SK-N-SH (cell line): ENCODE measurements around the gene DDX4. TPM values are rescaled to one million over a fixed set of nuclear protein-coding genes. Genes with fewer than 3 reads are reported as not detected.

Experiments used
- CTCF ChIA-PET: fragments of 300-600, 350-600 bp; formaldehyde crosslinking; extraction: SDS; loops from one replicate; lab custom pipeline; 2021; lab: Yijun Ruan, JAX
- POLR2A ChIA-PET: fragments of 350-600 bp; sonication (Branson Sonifier 250); formaldehyde crosslinking; extraction: SDS; loops from one replicate; lab custom pipeline; 2020; ENCODE audit warnings: antibody characterized with exemption, inconsistent platforms; lab: Yijun Ruan, JAX
- DNase-seq: peaks from one replicate; pipeline ENCODE4 v3.0.0; 2012
- H2AFZ ChIP-seq: fragments of 200-600 bp; sonication (generic); 2 replicates; pipeline ENCODE4 v1.8.1; 2016; ENCODE audit warnings: antibody characterized with exemption, mild to moderate bottlenecking, low read depth
- H3F3A ChIP-seq: fragments of 200-600 bp; sonication (generic); replicated peaks from 2 replicates; pipeline ENCODE3; 2016; ENCODE audit warnings: antibody characterized with exemption, mild to moderate bottlenecking; ENCODE audit not compliant: insufficient read depth
- H3K27ac ChIP-seq, 2 experiments: fragments of 200-500 bp in 1 of 2; fragments of 200-600 bp in 1 of 2; sonication (Bioruptor generic) in 1 of 2; sonication (generic), shearing (Covaris generic) in 1 of 2; 2 replicates each; pipeline versions ENCODE4 v1.5.1 to v1.6.1; 2014 to 2016; ENCODE audit warnings: low read depth in 2 of 2, inconsistent platforms in 1 of 2, low read length in 1 of 2, mild to moderate bottlenecking in 1 of 2, mixed read lengths in 1 of 2
- H3K27me3 ChIP-seq: fragments of 200-600 bp; sonication (generic), shearing (Covaris generic); 2 replicates; pipeline ENCODE4 v1.6.1; 2016; ENCODE audit warnings: mixed run types; ENCODE audit not compliant: insufficient read depth
- H3K36me3 ChIP-seq, 2 experiments: fragments of 200-500 bp in 1 of 2; fragments of 200-600 bp in 1 of 2; sonication (Bioruptor generic) in 1 of 2; sonication (generic) in 1 of 2; replicated peaks in 1 of 2; 2 replicates each; pipeline versions ENCODE3 to v1.5.1; 2014 to 2016; ENCODE audit warnings: low read length in 1 of 2, mild to moderate bottlenecking in 1 of 2; ENCODE audit not compliant: insufficient read depth in 2 of 2, control insufficient read depth in 1 of 2
- H3K4me1 ChIP-seq, 2 experiments: fragments of 200-500 bp in 1 of 2; fragments of 200-600 bp in 1 of 2; sonication (Bioruptor generic) in 1 of 2; sonication (generic), shearing (Covaris generic) in 1 of 2; 2 replicates each; pipeline versions ENCODE4 v1.5.1 to v1.6.1; 2014 to 2016; ENCODE audit warnings: low read depth in 1 of 2, low read length in 1 of 2, mixed run types in 1 of 2; ENCODE audit not compliant: insufficient read depth in 2 of 2, control insufficient read depth in 1 of 2
- H3K4me2 ChIP-seq: fragments of 200-600 bp; sonication (generic), shearing (Covaris generic); 2 replicates; pipeline ENCODE4 v1.6.1; 2017; ENCODE audit warnings: mixed run types
- H3K4me3 ChIP-seq, 2 experiments: fragments of 200-500 bp in 1 of 2; fragments of 200-600 bp in 1 of 2; sonication (Bioruptor generic) in 1 of 2; sonication (generic), shearing (Covaris generic) in 1 of 2; 2 replicates each; pipeline versions ENCODE4 v1.5.1 to v1.8.1; 2014 to 2016; ENCODE audit warnings: low read depth in 2 of 2, inconsistent platforms in 1 of 2, low read length in 1 of 2, mild to moderate bottlenecking in 1 of 2, mixed read lengths in 1 of 2, moderate library complexity in 1 of 2
- H3K79me2 ChIP-seq: fragments of 200-600 bp; sonication (generic); 2 replicates; pipeline ENCODE4 v1.8.1; 2017; ENCODE audit warnings: mild to moderate bottlenecking; ENCODE audit not compliant: insufficient read depth
- H3K9ac ChIP-seq: fragments of 200-600 bp; sonication (generic); 2 replicates; pipeline ENCODE4 v1.6.1; 2017; ENCODE audit warnings: mixed run types
- H3K9me2 ChIP-seq: fragments of 200-600 bp; sonication (generic); 2 replicates; pipeline ENCODE4 v1.6.1; 2017; ENCODE audit warnings: mixed run types
- H3K9me3 ChIP-seq: fragments of 200-600 bp; sonication (generic); 2 replicates; pipeline ENCODE4 v1.6.1; 2017; ENCODE audit warnings: mixed run types, mild to moderate bottlenecking, moderate library complexity
- H4K20me1 ChIP-seq: fragments of 200-600 bp; sonication (generic); 2 replicates; pipeline ENCODE4 v1.6.1; 2017; ENCODE audit warnings: mild to moderate bottlenecking, mixed run types; ENCODE audit not compliant: insufficient read depth
- CHD2 ChIP-seq: fragments of 150-350 bp; IDR thresholded peaks from 2 replicates; pipeline ENCODE4 v1.6.1; 2018; ENCODE audit warnings: low read length; ENCODE audit not compliant: partially characterized antibody
- ELF1 ChIP-seq: IDR thresholded peaks from 2 replicates; pipeline ENCODE4 v1.4.0; 2012
- IRF3 ChIP-seq: fragments of 150-350 bp; IDR thresholded peaks from 2 replicates; pipeline ENCODE4 v1.6.1; 2016; ENCODE audit warnings: mild to moderate bottlenecking, low read depth, low read length
- MAX ChIP-seq: IDR thresholded peaks from 2 replicates; pipeline ENCODE4 v1.4.0; 2012; ENCODE audit warnings: low read depth
- MEF2A ChIP-seq: IDR thresholded peaks from 2 replicates; pipeline ENCODE4 v1.4.0; 2012; ENCODE audit warnings: low read depth, borderline replicate concordance
- MXI1 ChIP-seq: IDR thresholded peaks from 2 replicates; pipeline ENCODE4 v1.6.1; 2012; ENCODE audit warnings: mild to moderate bottlenecking, low read depth, low read length, improper control_type of control experiment
- NFIC ChIP-seq: IDR thresholded peaks from 2 replicates; pipeline ENCODE4 v1.4.0; 2012; ENCODE audit warnings: borderline replicate concordance
- NRF1 ChIP-seq: IDR thresholded peaks from 2 replicates; pipeline ENCODE4 v1.6.1; 2012; ENCODE audit warnings: low read depth, mild to moderate bottlenecking, low read length
- PBX3 ChIP-seq: IDR thresholded peaks from 2 replicates; pipeline ENCODE4; 2012
- POLR2AphosphoS5 ChIP-seq: IDR thresholded peaks from 2 replicates; pipeline ENCODE4 v1.6.1; 2012; ENCODE audit warnings: low read depth, low read length
- RCOR1 ChIP-seq: fragments of 150-350 bp; IDR thresholded peaks from 2 replicates; pipeline ENCODE4 v1.6.1; 2017; ENCODE audit warnings: antibody characterized with exemption, low read length
- TCF12 ChIP-seq: IDR thresholded peaks from 2 replicates; pipeline ENCODE4 v1.4.0; 2012
- TEAD4 ChIP-seq: IDR thresholded peaks from 2 replicates; pipeline ENCODE4 v1.4.0; 2012; ENCODE audit warnings: mild to moderate bottlenecking, borderline replicate concordance; ENCODE audit not compliant: insufficient read depth
- USF1 ChIP-seq: IDR thresholded peaks from 2 replicates; pipeline ENCODE4 v1.4.0; 2012; ENCODE audit warnings: low read depth, borderline replicate concordance
- ZBTB33 ChIP-seq: IDR thresholded peaks from 2 replicates; pipeline ENCODE4 v1.4.0; 2012; ENCODE audit warnings: low read depth, borderline replicate concordance
- WGBS: methylation state at CpG from one replicate; pipeline ENCODE4 v1.1.6; 2017; ENCODE audit warnings: low lambda C conversion rate; 5-methylcytosine and 5-hydroxymethylcytosine counted together
- polyA plus RNA-seq, 3 experiments: library from polyadenylated mRNA; depleted of rRNA; stranded (reverse); fragments of >200 nt; gene quantifications; 2 replicates each; pipeline ENCODE4 v1.2.3, GENCODE V29; 2012

The DDX4 gene
- polyA plus RNA-seq, 1 of the 3 experiments (the other 2 are of a cell fraction) = not detected

- Histone ChIP-seq H3K27ac (no peak overlapping the region), H3K9me3 (no peaks in the 10 kb centered on the region), H4K20me1 (no peaks in the 10 kb centered on the region), H3K4me2 (no peak overlapping the region), H3K27me3 (peaks cover 10% of the 10 kb centered on the region; the same call in 1 of the 2 replicates), H3K9ac (no peak overlapping the region), H3F3A (peaks cover 3% of the 10 kb centered on the region), H3K36me3 (no peaks in the 10 kb centered on the region), H3K4me1 (peaks cover 0 to 5% of the 10 kb centered on the region in 2 experiments; a peak in 2 of 4 replicates), H3K9me2 (no peaks in the 10 kb centered on the region), H3K79me2 (no peaks in the 10 kb centered on the region), H3K4me3 (no peak overlapping the region), H2AFZ (no peak overlapping the region)
- 74% methylated on average over 6 of the region's 6 CpGs for WGBS
- no peak for TF ChIP-seq MXI1
- TF ChIP-seq USF1 = no peak
- no peak for TF ChIP-seq NFIC
- TF ChIP-seq PBX3 = peak; percentile 65; the same call in 1 of the 2 replicates
- TF ChIP-seq ELF1 = no peak
- TF ChIP-seq ZBTB33 = no peak
- TF ChIP-seq NRF1 = no peak
- peak; percentile 31; the same call in 1 of the 2 replicates for TF ChIP-seq TCF12
- no peak for TF ChIP-seq MEF2A
- ChIA-PET CTCF (interaction anchor here (1.0 kb wide), 1 partner anchor 30 kb away, joined by 3 read pairs; no protein-coding TSS in a partner anchor), POLR2A (no interaction called here)
- no peak for DNase-seq
Observed at GRCh38 chr5:55820488-55820887, 82.6 kb downstream of the DDX4 start.

- Histone ChIP-seq H3K27ac (no peak overlapping the region), H3K9ac (no peak overlapping the region), H3K9me3 (no peaks in the 10 kb centered on the region), H3K9me2 (no peaks in the 10 kb centered on the region), H3K27me3 (peaks cover 10% of the 10 kb centered on the region; the same call in 1 of the 2 replicates), H2AFZ (peak overlapping the region; percentile 53; the same call in 1 of the 2 replicates), H3K4me3 (peak overlapping the region in 1 of 2 experiments; percentile 51; a peak in 2 of 4 replicates), H3K79me2 (no peaks in the 10 kb centered on the region), H4K20me1 (no peaks in the 10 kb centered on the region)
- 20% methylated on average over 32 of the region's 45 CpGs for WGBS
- CTCF ChIA-PET = interaction anchor here (1.2 kb wide), 1 partner anchor 15 kb away, joined by 5 read pairs; no protein-coding TSS in a partner anchor
- TF ChIP-seq NRF1 (no peak), USF1 (no peak), TCF12 (no peak), CHD2 (no peak), RCOR1 (no peak), ZBTB33 (no peak), IRF3 (no peak), POLR2AphosphoS5 (no peak), MAX (no peak), TEAD4 (no peak)
- TF ChIP-seq, all 33 proteins: peak for 0
- peak overlapping the region; percentile 43 for H3K4me2 ChIP-seq
- H3K36me3 ChIP-seq = no peaks in the 10 kb centered on the region
- H3F3A ChIP-seq = no peaks in the 10 kb centered on the region
- peaks cover 0 to 5% of the 10 kb centered on the region in 2 experiments; a peak in 2 of 4 replicates for H3K4me1 ChIP-seq
- POLR2A ChIA-PET = no interaction called here
- peak; percentile 82 for DNase-seq
Observed at GRCh38 chr5:55821731-55822512, 84.1 kb downstream of the DDX4 start.
